ENCODE results near the gene TCF19.

DNA sequence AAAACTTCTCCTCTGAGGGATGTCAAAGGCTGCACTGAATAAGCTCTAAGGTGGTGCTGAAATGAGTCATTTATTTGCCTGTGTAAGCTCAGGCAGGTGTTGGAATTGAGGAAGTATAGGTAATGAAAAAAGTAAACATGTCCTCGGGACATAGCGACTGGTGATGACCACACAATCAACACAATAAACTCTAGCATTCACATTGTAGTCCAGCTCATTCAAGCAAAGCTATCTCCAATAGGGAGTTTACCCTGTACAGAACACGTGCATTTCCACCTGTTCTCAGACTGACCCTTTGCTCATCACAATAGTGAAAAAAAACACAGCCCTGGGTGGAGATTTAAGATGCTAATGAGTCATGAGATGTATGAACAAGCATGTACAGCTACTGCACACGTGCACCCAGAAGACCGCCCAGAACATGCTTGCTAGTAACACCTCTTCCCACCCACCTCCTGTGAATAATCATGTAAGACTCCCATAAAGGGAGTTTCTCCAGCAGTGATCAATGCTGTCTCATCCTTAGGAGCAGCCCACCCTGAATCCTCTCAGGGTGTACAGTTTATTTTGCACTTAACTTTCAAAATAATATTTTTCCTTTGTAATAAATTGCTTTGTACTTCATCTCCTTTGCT is 45.1 kb downstream of the TCF19 start:
- TF ChIP-seq, protein P1, sequence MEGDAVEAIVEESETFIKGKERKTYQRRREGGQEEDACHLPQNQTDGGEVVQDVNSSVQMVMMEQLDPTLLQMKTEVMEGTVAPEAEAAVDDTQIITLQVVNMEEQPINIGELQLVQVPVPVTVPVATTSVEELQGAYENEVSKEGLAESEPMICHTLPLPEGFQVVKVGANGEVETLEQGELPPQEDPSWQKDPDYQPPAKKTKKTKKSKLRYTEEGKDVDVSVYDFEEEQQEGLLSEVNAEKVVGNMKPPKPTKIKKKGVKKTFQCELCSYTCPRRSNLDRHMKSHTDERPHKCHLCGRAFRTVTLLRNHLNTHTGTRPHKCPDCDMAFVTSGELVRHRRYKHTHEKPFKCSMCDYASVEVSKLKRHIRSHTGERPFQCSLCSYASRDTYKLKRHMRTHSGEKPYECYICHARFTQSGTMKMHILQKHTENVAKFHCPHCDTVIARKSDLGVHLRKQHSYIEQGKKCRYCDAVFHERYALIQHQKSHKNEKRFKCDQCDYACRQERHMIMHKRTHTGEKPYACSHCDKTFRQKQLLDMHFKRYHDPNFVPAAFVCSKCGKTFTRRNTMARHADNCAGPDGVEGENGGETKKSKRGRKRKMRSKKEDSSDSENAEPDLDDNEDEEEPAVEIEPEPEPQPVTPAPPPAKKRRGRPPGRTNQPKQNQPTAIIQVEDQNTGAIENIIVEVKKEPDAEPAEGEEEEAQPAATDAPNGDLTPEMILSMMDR (IDR thresholded peaks at IDR 0.05), result no peak
- TF ChIP-seq POLR2A (IDR thresholded peaks at IDR 0.05) (peak; percentile 11), POLR2AphosphoS5 (IDR thresholded peaks at IDR 0.05) (peak; percentile 94)

Measured in prostate gland (tissue), 2 donors.